Measurements from ENCODE around the gene PAPSS1.

PAPSS1 gene

DNA sequence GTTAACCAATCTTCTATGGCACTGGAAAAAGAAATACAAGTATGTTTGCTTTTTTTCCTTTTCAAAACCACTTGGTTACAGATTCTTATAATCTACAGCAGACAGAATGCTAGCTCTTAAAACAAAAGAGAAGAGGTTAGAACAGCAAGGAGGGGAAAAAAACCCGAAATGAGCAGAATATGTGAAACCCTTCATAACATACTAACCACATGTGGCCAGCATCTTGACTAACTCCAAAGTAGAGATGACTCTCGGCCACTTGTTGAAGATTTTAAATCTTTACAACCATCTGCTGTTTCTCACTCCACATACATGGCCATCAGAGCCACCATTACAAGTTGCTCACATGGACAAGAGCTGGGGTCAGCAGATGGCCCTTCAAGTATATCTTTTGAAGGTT lies 100.3 kb downstream of the PAPSS1 start:
- DNase-seq: no peak

- DNase-seq: no peak
Measured at GRCh38 chr4:107619066-107619465, 101.0 kb downstream of the PAPSS1 start.

GRCh38 chr4:107618656-107619055 lies 101.4 kb downstream of the PAPSS1 start:
- DNase-seq: no peak

GRCh38 chr4:107616838-107617389 lies 103.1 kb downstream of the PAPSS1 start:
- no peak for DNase-seq

DNA sequence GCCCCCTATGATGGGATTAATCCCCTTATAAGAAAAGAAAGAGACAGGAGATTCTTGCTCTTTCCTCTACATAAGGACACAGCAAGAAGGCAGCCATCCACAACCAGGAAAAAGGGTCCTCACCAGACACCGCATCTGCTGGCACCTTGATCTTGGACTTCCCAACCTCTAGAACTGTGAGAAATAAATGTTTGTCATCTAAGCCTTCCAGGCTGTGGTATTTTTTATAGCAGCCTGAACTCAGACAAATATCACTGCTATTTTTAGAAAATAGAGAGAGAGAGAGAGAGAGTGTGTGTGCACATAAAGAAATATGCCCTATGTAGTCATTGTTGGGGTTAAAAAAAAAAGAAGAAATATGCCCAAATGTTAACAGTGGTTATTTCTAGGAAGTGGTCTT lies 104.2 kb downstream of the PAPSS1 start:
- no peak for DNase-seq

GRCh38 chr4:107603430-107603829 lies 116.6 kb downstream of the PAPSS1 start:
- DNase-seq: no peak

DNA sequence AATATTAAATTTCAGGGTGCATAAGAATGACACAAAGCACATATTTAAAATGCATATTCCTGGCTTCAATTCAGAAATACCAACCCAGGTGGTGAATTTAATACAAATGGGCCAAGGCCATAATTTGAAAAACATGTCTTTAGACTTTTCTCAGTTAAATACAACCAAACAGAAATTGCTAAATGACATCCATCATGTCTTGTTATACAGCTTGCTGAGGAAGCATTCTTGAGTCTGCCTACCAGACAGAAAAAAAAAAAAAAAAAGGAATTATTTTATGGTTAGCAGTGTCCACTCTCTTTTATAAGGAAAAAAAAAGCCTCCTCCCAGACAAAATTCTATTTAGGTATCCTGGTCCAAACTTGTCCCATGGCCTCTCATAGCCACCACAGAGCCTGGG lies 119.1 kb downstream of the PAPSS1 start:
- no peak for DNase-seq

- DNase-seq: no peak
Measured at GRCh38 chr4:107600436-107600835, 119.6 kb downstream of the PAPSS1 start.

- DNase-seq: no peak
Measured at GRCh38 chr4:107599841-107600240, 120.2 kb downstream of the PAPSS1 start.

- no peak for DNase-seq
Measured at GRCh38 chr4:107593230-107593629, 126.8 kb downstream of the PAPSS1 start.

- no peak for DNase-seq
Measured at GRCh38 chr4:107592519-107592918, 127.5 kb downstream of the PAPSS1 start.

GRCh38 chr4:107589269-107589668 lies 130.8 kb downstream of the PAPSS1 start:
- DNase-seq: no peak

DNA sequence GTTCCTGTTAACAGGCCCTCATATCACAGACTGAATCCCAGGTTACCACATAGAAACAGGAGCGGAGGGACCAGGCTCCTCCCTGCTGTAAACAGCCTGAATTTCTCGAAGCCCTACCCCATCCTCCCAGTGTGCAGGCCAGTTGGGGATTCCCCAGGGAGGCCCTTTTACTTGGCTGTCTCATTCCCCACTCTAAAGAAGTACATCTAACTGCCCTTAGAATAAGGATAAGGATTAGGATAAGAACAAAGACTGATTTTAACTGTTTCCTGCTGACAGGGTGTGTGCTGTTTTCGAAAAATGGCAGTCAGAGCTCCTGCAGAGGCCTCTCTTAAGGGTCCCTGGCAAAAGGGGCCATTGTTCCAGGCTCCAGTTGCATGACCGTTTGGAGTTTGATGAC lies 133.7 kb downstream of the PAPSS1 start:
- no peak for DNase-seq

GRCh38 chr4:107579099-107579498 lies 140.9 kb downstream of the PAPSS1 start:
- no peak for DNase-seq

DNA sequence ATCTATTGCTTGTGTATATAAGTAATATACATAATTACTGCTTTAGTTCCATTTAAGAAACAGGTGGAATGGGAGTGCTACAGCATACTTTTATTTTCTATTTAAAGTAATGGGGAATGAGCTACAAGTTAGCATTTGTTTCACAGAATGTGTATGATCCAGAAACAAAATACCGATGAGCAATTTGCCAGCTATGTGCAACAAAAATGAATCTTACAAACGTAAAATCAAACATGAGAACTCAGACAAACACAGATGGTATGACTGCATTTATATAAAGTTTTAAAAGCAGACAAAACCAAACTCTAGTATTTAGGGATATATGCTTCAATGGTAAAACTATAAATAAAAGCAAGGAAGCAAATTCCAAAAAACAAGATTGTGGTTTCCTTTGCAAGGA lies 141.7 kb downstream of the PAPSS1 start:
- DNase-seq: no peak

DNA sequence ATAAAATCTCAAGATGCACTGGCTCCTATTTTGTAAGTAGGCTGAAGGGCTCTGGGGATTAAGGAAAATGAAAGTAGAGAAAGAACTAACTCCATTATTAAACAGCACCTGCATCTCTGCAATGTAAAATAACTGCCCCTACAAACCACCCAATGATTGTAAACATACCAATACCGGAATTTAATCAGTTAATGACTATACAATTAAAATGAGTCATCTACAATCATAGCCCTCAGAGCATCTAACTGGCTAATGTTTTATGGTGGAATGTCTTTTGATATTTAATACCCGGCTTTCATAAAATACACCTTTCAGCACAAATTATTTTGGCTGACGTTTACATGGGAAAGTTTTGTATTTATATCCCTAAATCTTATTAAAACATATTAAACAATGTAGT lies 142.3 kb downstream of the PAPSS1 start:
- DNase-seq: no peak

DNA sequence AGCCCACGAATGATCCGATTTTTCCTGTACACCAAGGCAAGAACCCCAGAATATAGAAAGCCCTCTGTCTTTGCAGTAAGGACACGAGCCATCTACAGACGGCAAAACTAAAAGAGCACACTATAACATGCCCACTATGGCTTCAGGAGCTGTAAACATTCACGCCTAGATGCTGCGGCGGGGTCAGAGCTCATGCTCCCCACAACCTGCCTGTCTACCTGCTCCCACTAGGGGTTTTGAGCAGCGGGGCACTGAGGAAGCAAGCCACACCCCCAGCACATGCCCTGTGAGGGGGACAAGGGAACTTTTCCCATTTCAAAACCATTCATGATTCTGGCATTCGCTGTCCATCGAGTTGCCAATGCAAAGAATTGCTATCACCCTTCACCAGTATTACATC lies 144.8 kb downstream of the PAPSS1 start:
- DNase-seq: no peak

- no peak for DNase-seq
Measured at GRCh38 chr4:107572281-107572680, 147.8 kb downstream of the PAPSS1 start.

GRCh38 chr4:107570952-107571351 lies 149.1 kb downstream of the PAPSS1 start:
- no peak for DNase-seq

DNA sequence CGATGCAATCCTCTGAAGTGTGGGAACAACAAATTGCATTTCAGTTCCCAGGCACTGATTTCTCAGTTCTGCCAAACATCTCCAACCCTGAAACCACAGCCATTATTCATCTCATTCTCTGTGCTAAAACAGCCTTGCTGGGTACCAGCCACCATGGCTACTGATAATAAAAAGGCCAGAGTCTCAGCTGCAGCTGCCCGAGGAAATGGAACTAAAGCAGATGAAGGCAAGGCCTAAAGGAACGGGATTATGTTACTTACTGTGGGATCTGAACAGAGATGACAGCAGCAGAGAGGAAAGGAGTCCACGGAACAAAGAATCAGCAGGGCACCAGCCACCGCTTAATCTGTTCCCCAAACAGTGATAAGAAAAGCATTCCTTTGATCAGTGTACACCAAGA lies 155.7 kb downstream of the PAPSS1 start:
- DNase-seq: no peak

All from NCI-H2081 (cell line).